K562 (cell line): Measurements from ENCODE around the gene HSDL1. TPM values are rescaled to one million over a fixed set of nuclear protein-coding genes. Genes with fewer than 3 reads are reported as not detected.

Experiments used
- ATAC-seq: fragments of 200-7000 bp; cut with Tn5 transposase; 3 replicates; pipeline ENCODE4 v1.9.1; 2020; ENCODE audit warnings: moderate library complexity
- BruUV-seq: library from RNA; stranded (reverse); fragments of 400-500 nt; replicated peaks from 2 replicates; lab custom pipeline; 2021; lab: Mats Ljungman, UMichigan
- CTCF ChIA-PET: fragments of 300-600 bp; formaldehyde crosslinking; extraction: SDS; loops from one replicate; lab custom pipeline; 2021; ENCODE audit warnings: low intra/inter-chr PET ratio; lab: Yijun Ruan, JAX
- POLR2A ChIA-PET: fragments of 300-600, 350-650 bp; sonication (Branson Sonifier 250); formaldehyde crosslinking; extraction: SDS; loops from one replicate; lab custom pipeline; 2021; ENCODE audit warnings: antibody characterized with exemption, inconsistent platforms; lab: Yijun Ruan, JAX
- DNase-seq, 4 experiments: peaks; one replicate each; pipeline versions ENCODE4 v3.0.0 to v3.0.0-alpha.2; 2011 to 2018; ENCODE audit warnings: low spot score in 3 of 4, mixed read lengths in 3 of 4; ENCODE audit errors: extremely low read depth in 1 of 4
- FAIRE-seq: peaks from 2 replicates; lab custom pipeline; 2011; peaks lifted over from hg19 to GRCh38; lab: Jason Lieb, UNC
- H2AFZ ChIP-seq: 2 replicates; pipeline ENCODE4 v1.6.0; 2011; ENCODE audit warnings: low read depth, low read length, control low read depth, inconsistent platforms
- H3K27ac ChIP-seq: fragments of 200-600 bp; 3 replicates; pipeline ENCODE4 v1.8.0; 2011; ENCODE audit warnings: low read depth, mild to moderate bottlenecking, control low read depth, inconsistent platforms, low read length, moderate library complexity, mixed read lengths; ENCODE audit errors: extremely low read depth
- H3K27me3 ChIP-seq, 2 experiments: fragments of 300-600 bp in 1 of 2; 2 replicates in 1 of 2; 3 replicates in 1 of 2; pipeline versions ENCODE4 v1.6.0 to v1.8.0; 2011; ENCODE audit warnings: inconsistent platforms in 2 of 2, low read length in 2 of 2, mild to moderate bottlenecking in 1 of 2, mixed read lengths in 1 of 2, moderate library complexity in 1 of 2; ENCODE audit not compliant: control insufficient read depth in 2 of 2, insufficient read depth in 2 of 2
- H3K36me3 ChIP-seq: fragments of 300-600 bp; 3 replicates; pipeline ENCODE4 v1.8.0; 2011; ENCODE audit warnings: mild to moderate bottlenecking, low read length, inconsistent platforms; ENCODE audit not compliant: control insufficient read depth, insufficient read depth
- H3K4me1 ChIP-seq, 2 experiments: fragments of 200-600 bp in 1 of 2; replicated peaks in 1 of 2; 2 replicates in 1 of 2; 3 replicates in 1 of 2; pipeline versions ENCODE4 v1.5.1 to v1.8.0; 2011; ENCODE audit warnings: inconsistent platforms in 2 of 2, low read length in 2 of 2, mild to moderate bottlenecking in 1 of 2, mixed read lengths in 1 of 2, moderate library complexity in 1 of 2; ENCODE audit not compliant: control insufficient read depth in 2 of 2, insufficient read depth in 2 of 2
- H3K4me2 ChIP-seq: 2 replicates; pipeline ENCODE4 v1.6.1; 2011; ENCODE audit warnings: low read length, control low read depth, inconsistent platforms, mixed read lengths; ENCODE audit not compliant: insufficient read depth
- H3K4me3 ChIP-seq: fragments of 200-600 bp; sonication (generic), shearing (Covaris generic); 2 replicates; pipeline ENCODE4 v1.5.1; 2016; ENCODE audit warnings: control low read depth, inconsistent platforms
- H3K79me2 ChIP-seq: fragments of 200-600 bp; 3 replicates; pipeline ENCODE4 v1.8.0; 2011; ENCODE audit warnings: low read length, inconsistent platforms; ENCODE audit not compliant: control insufficient read depth, insufficient read depth
- H3K9ac ChIP-seq, 2 experiments: 2 replicates each; pipeline versions ENCODE4 v1.6.0 to v1.6.1; 2011; ENCODE audit warnings: low read depth in 2 of 2, low read length in 2 of 2, control low read depth in 1 of 2, inconsistent platforms in 1 of 2, mild to moderate bottlenecking in 1 of 2, mixed read lengths in 1 of 2; ENCODE audit not compliant: insufficient read depth in 1 of 2
- H3K9me1 ChIP-seq: one replicate; pipeline ENCODE4 v1.6.0; 2011; ENCODE audit warnings: inconsistent platforms, mild to moderate bottlenecking, low read length, moderate library complexity; ENCODE audit not compliant: control insufficient read depth, insufficient read depth
- H3K9me3 ChIP-seq: replicated peaks from 2 replicates; pipeline ENCODE4 v1.5.1; 2011; ENCODE audit warnings: low read depth, low read length, inconsistent platforms; ENCODE audit not compliant: control insufficient read depth, insufficient read depth
- H4K20me1 ChIP-seq: replicated peaks from 2 replicates; pipeline ENCODE4 v1.6.1; 2011; ENCODE audit warnings: low read length, inconsistent platforms, mixed read lengths; ENCODE audit not compliant: control insufficient read depth, insufficient read depth
- RBFOX2 ChIP-seq: fragments of 200-400 bp; formaldehyde crosslinking; IDR thresholded peaks from 2 replicates; pipeline ENCODE4 v1.6.1; 2017; ENCODE audit warnings: low read depth, mild to moderate bottlenecking, low read length, moderate library complexity
- TEAD4 ChIP-seq, 2 experiments: sonication (generic) in 1 of 2; formaldehyde crosslinking in 1 of 2; IDR thresholded peaks; 2 replicates each; pipeline versions ENCODE4 v1.6.1 to v1.8.0; 2012 to 2022; ENCODE audit warnings: borderline replicate concordance in 1 of 2, inconsistent platforms in 1 of 2, low read length in 1 of 2, mild to moderate bottlenecking in 1 of 2, missing genetic modification reagents in 1 of 2
- TRIM24 ChIP-seq, 2 experiments: fragments of 450-650 bp; IDR thresholded peaks; 2 replicates each; pipeline ENCODE4 v1.6.1; 2016
- ZNF778 ChIP-seq: fragments of 450-650 bp; formaldehyde crosslinking; IDR thresholded peaks from 2 replicates; pipeline ENCODE4 v1.4.0; 2020; ENCODE audit warnings: mild to moderate bottlenecking, moderate library complexity
- whole genome bisulfite sequencing: fragments of 100-300 bp; shearing (Covaris generic); methylation state at CpG from one replicate; pipeline ENCODE4 v1.1.6; 2016; ENCODE audit warnings: low coverage, mixed read lengths; ENCODE audit not compliant: insufficient coverage; ENCODE audit errors: missing lambda C conversion rate; 5-methylcytosine and 5-hydroxymethylcytosine counted together
- in situ Hi-C: fragments of 300-500 bp; cut with MboI; formaldehyde crosslinking; loops from 4 replicates; pipeline ENCODE4 v1.15.0; 2018; ENCODE audit warnings: inconsistent platforms, mixed read lengths
- intact Hi-C: fragments of 100-400 bp; cut with micrococcal nuclease; formaldehyde crosslinking; loops from 2 replicates; pipeline ENCODE4 v1.14.2; 2022
- polyA plus RNA-seq, 8 experiments: library from polyadenylated mRNA; depleted of rRNA in 4 of 8; stranded (reverse) in 5 of 8; unstranded in 3 of 8; fragments of >200 nt; fragmentation: Nextera tagmentation in 2 of 8; fragmentation: Illumina TruSeq in 1 of 8; extraction: Ambion mirVana in 2 of 8; extraction: Trizol in 1 of 8; gene quantifications; 2 replicates each; pipeline versions ENCODE4 v1.2.1 to v1.2.3, GENCODE V29; 2011 to 2014; ENCODE audit warnings: inconsistent platforms in 1 of 8, missing spikeins in 1 of 8
- total RNA-seq, 7 experiments: library from RNA; depleted of rRNA in 6 of 7; stranded (reverse); fragments of >200 nt in 6 of 7; fragmentation: Illumina TruSeq in 2 of 7; extraction: Trizol in 2 of 7; gene quantifications; 2 replicates each; pipeline versions ENCODE4 v1.2.1 to v1.2.3, GENCODE V29; 2011 to 2021; ENCODE audit warnings: low replicate concordance in 1 of 7

The HSDL1 gene
- total and polyA plus RNA-seq, 9 of the 15 experiments (the other 6 are each of a cell fraction or from before 2014, with no cell fraction given) = 14.8 to 41.2 (median 27.7) TPM

DNA sequence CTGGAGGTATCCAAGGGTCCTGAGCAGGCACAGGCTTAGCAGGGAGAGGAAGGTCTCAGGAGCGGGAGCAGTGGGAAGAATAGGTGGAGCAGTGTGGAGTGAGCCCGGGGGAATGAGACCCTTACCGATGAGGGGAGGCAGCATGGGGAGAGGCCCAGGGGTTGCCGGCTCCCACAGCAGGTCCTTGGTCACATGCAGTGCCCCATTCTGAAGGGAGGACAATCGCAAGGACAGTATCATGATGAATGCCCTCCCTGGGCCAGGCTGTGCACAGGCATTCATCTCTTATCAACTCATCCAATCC, 38.5 kb upstream of the HSDL1 start:
- H3K27me3 ChIP-seq = no peaks in the 10 kb centered on the region
- peaks cover 26% of the 10 kb centered on the region for H3K79me2 ChIP-seq
- peaks cover 69% of the 10 kb centered on the region; the same call in 2 of the 3 replicates for H3K36me3 ChIP-seq
- 95% methylated on average over 5 of the region's 5 CpGs for WGBS
- H3K9ac ChIP-seq = no peak overlapping the region
- peaks cover 5 to 44% of the 10 kb centered on the region in 2 experiments; a peak in 4 of 5 replicates for H3K4me1 ChIP-seq
- TF ChIP-seq TRIM24 (IDR thresholded peaks at IDR 0.05) = no peak
- POLR2A ChIA-PET = interaction anchor here (0.6 kb wide), 2 partner anchors 67 to 211 kb away, joined by 3 read pairs; no protein-coding TSS in a partner anchor
- H3K27ac ChIP-seq = no peak overlapping the region
- DNase-seq = no peak
- CTCF ChIA-PET = no interaction called here
- H4K20me1 ChIP-seq = 0 out of 2 replicates have a peak, but pooled peaks cover 4% of the 10 kb centered on the region
- no peak for FAIRE-seq
- H3K4me3 ChIP-seq = no peak overlapping the region
- H3K9me3 ChIP-seq = peaks cover 2% of the 10 kb centered on the region; the same call in 1 of the 2 replicates
- ATAC-seq = no peak
- H3K4me2 ChIP-seq = no peak overlapping the region
- peaks cover 13% of the 10 kb centered on the region for H3K9me1 ChIP-seq
- no TSS peak for BruUV-seq
- intact Hi-C loops = no loop called here
- in situ Hi-C loops = loop anchor here (10.0 kb wide), 1 partner anchor 229 kb away; the partner anchor contains the start of gene OSGIN1
- no peak overlapping the region for H2AFZ ChIP-seq

DNA sequence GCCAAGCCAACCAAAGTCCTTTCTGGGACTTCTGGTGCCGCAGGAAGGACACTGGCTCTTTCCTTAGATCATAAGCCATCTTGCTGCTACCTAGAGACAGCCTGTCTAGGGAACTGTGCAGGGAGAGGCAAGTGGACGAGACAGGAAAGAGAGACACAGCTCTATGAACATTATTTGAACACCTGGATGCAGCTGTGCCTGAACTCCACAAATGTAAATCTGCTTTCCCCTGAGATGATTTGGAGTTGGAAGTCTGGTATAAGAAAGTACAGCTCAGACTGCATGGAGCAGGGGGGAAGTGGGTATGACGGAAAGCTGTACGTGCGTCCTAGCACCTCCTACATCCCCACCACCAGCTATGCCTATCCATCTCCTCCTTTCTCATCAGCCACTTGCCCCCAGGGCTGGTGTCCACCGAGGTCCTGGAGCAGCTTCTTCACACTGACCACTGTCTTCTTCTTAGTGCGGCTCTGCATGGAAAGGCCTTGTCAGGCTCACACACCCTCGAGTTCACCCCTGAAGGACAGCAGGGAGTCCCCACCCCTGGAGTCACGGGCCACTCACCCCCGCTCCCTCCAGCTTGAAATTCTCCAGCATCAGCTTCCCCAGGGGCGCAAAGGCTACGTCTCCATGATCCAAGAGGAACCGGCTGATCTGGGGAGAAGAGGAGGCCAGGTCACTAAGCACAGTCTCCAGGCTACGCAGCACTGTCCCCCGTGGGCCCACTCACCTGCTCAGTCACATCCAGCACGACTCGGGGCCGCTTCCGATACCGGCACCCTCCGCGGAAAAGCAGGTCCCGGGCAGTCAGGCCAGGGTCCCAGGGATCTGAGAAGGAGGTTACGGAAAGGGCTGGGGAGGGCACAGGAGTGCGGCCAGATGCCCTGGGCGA, 37.9 kb upstream of the HSDL1 start:
- Histone ChIP-seq H3K9me1 (peaks cover 13% of the 10 kb centered on the region), H3K36me3 (peaks cover 75% of the 10 kb centered on the region; the same call in 2 of the 3 replicates), H3K4me1 (peaks cover 5 to 46% of the 10 kb centered on the region in 2 experiments; a peak in 4 of 5 replicates), H2AFZ (no peak overlapping the region)
- ATAC-seq = no peak
- no TSS peak for BruUV-seq
- no peak for DNase-seq
- no peak for FAIRE-seq
- 96% methylated on average over 26 of the region's 26 CpGs for WGBS
- CTCF ChIA-PET = no interaction called here
- in situ Hi-C loops = loop anchor here (10.0 kb wide), 1 partner anchor 228 kb away; the partner anchor contains the start of gene OSGIN1
- TF ChIP-seq TEAD4 (IDR thresholded peaks at IDR 0.05; ENCODE audit: low read length) = no peak
- 0 out of 2 replicates have a peak, but pooled peaks have one; percentile 32 for TF ChIP-seq TEAD4 (CRISPR knock-in tag; IDR thresholded peaks at IDR 0.05; ENCODE audit: borderline replicate concordance)
- TF ChIP-seq RBFOX2 = 0 out of 2 replicates have a peak, but pooled peaks have one; percentile 25
- TF ChIP-seq ZNF778 (CRISPR knock-in tag) = no peak
- TF ChIP-seq, all 486 proteins: peak for 2
- Histone ChIP-seq H3K4me2 (no peak overlapping the region), H4K20me1 (peaks cover 10% of the 10 kb centered on the region; the same call in 1 of the 2 replicates), H3K27ac (no peak overlapping the region), H3K9ac (no peak overlapping the region), H3K9me3 (peaks cover 2% of the 10 kb centered on the region; the same call in 1 of the 2 replicates), H3K79me2 (peaks cover 26% of the 10 kb centered on the region), H3K4me3 (no peak overlapping the region), H3K27me3 (no peaks in the 10 kb centered on the region)
- POLR2A ChIA-PET = interaction anchor here (0.6 kb wide), 2 partner anchors 67 to 435 kb away, joined by 3 read pairs; partner anchors contain the start of gene COTL1
- intact Hi-C loops = no loop called here
